ENCODE results near the gene RAD54L. TPM values are rescaled to one million over a fixed set of nuclear protein-coding genes. Genes with fewer than 3 reads are reported as not detected.

Gene RAD54L
- total RNA-seq, 2 experiments from 2014 or later: 59.3 to 63.9 TPM

Other genes starting within 250 kb of the RAD54L start
- gene PIK3R3, start 115.1 kb upstream of the RAD54L start, total RNA-seq: 1 to 10 TPM; 4.8 to 5.4 TPM
- not detected for gene TSPAN1, start 72.7 kb upstream of the RAD54L start, total RNA-seq
- gene P3R3URF, start 71.3 kb upstream of the RAD54L start, total RNA-seq: not detected
- gene POMGNT1, start 49.3 kb upstream of the RAD54L start, total RNA-seq: 10 to 100 TPM; 25.2 to 28.4 TPM
- gene LURAP1, start 44.4 kb upstream of the RAD54L start, total RNA-seq: not detected
- 10 to 100 TPM; 32.6 to 33.9 TPM for gene LRRC41, start 55.9 kb downstream of the RAD54L start, total RNA-seq
- gene UQCRH, start 55.9 kb downstream of the RAD54L start, total RNA-seq: 100 to 1,000 TPM; 333 to 343 TPM
- gene NSUN4, start 93.0 kb downstream of the RAD54L start, total RNA-seq: 10 to 100 TPM; 22.3 to 22.5 TPM
- 1 to 10 TPM; 3.6 to 3.9 TPM for gene FAAH, start 146.6 kb downstream of the RAD54L start, total RNA-seq
- gene DMBX1, start 242.1 kb downstream of the RAD54L start, total RNA-seq: under 1 TPM in 1 of 2 experiments, not detected in 1; 0.08 TPM